ENCODE data around the gene UNK. TPM values are rescaled to one million over a fixed set of nuclear protein-coding genes. Genes with fewer than 3 reads are reported as not detected.

Gene UNK
- total and polyA plus RNA-seq, 2 donors from 2014 or later: 12.0 to 35.5 TPM

GRCh38 chr17:75847614-75848522 lies 63.3 kb downstream of the UNK start:
- no peaks in the 10 kb centered on the region for H3K9me3 ChIP-seq (ENCODE audit: control insufficient read depth in 2 of 3, insufficient read depth in 1 of 3, low read length in 3 of 3)
- peak in 2 of 5 donors; percentile 40 to 73 for DNase-seq
- H3K4me3 ChIP-seq (ENCODE audit: low read length in 3 of 3): no peak overlapping the region
- peaks cover 6 to 53% (median 36%) of the 10 kb centered on the region in 3 donors for H3K36me3 ChIP-seq (ENCODE audit: control insufficient read depth in 2 of 3, insufficient read depth in 3 of 3, low read length in 3 of 3)
- no peak for FAIRE-seq
- H3K4me1 ChIP-seq (ENCODE audit: control insufficient read depth in 2 of 3, insufficient read depth in 2 of 3, low read depth in 1 of 3, low read length in 3 of 3): peaks cover 0 to 37% (median 16%) of the 10 kb centered on the region in 3 donors
- H3K27me3 ChIP-seq (ENCODE audit: control insufficient read depth, insufficient read depth, low read length): no peaks in the 10 kb centered on the region
- intact Hi-C loops (cut with DNase I): no loop called here
- H3K27ac ChIP-seq (ENCODE audit: low read depth in 2 of 2, low read length in 2 of 2): peak overlapping the region; percentile 51 to 71
- H3K9ac ChIP-seq (ENCODE audit: low read length in 3 of 3): peak overlapping the region in 1 of 3 donors; percentile 12
- no peak for TF ChIP-seq CTCF (IDR thresholded peaks at IDR 0.05; ENCODE audit: borderline replicate concordance, extremely low read depth, insufficient read depth)

GRCh38 chr17:75848523-75849278 lies 64.1 kb downstream of the UNK start:
- TF ChIP-seq CTCF (IDR thresholded peaks at IDR 0.05; ENCODE audit: borderline replicate concordance, extremely low read depth, insufficient read depth): peak; percentile 45
- peaks cover 0 to 41% (median 16%) of the 10 kb centered on the region in 3 donors for H3K4me1 ChIP-seq (ENCODE audit: control insufficient read depth in 2 of 3, insufficient read depth in 2 of 3, low read depth in 1 of 3, low read length in 3 of 3)
- FAIRE-seq: no peak

GRCh38 chr17:75849279-75849646 lies 64.7 kb downstream of the UNK start:
- DNase-seq (no peak), FAIRE-seq (no peak)
- Histone ChIP-seq H3K27me3 (ENCODE audit: control insufficient read depth, insufficient read depth, low read length) (no peaks in the 10 kb centered on the region), H3K4me1 (ENCODE audit: control insufficient read depth in 2 of 3, insufficient read depth in 2 of 3, low read depth in 1 of 3, low read length in 3 of 3) (peaks cover 0 to 45% (median 19%) of the 10 kb centered on the region in 3 donors), H3K36me3 (ENCODE audit: control insufficient read depth in 2 of 3, insufficient read depth in 3 of 3, low read length in 3 of 3) (peaks cover 6 to 53% (median 36%) of the 10 kb centered on the region in 3 donors), H3K4me3 (ENCODE audit: low read length in 3 of 3) (no peak overlapping the region), H3K27ac (ENCODE audit: low read depth in 2 of 2, low read length in 2 of 2) (no peak overlapping the region), H3K9me3 (ENCODE audit: control insufficient read depth in 2 of 3, insufficient read depth in 1 of 3, low read length in 3 of 3) (no peaks in the 10 kb centered on the region), H3K9ac (ENCODE audit: low read length in 3 of 3) (no peak overlapping the region)
- TF ChIP-seq CTCF (IDR thresholded peaks at IDR 0.05; ENCODE audit: borderline replicate concordance, extremely low read depth, insufficient read depth): no peak
- intact Hi-C loops (cut with DNase I): no loop called here

More at GRCh38 chr17:75848523-75849278, 64.1 kb downstream of the UNK start:
- Histone ChIP-seq H3K4me3 (ENCODE audit: low read length in 3 of 3) (no peak overlapping the region), H3K9me3 (ENCODE audit: control insufficient read depth in 2 of 3, insufficient read depth in 1 of 3, low read length in 3 of 3) (no peaks in the 10 kb centered on the region), H3K27me3 (ENCODE audit: control insufficient read depth, insufficient read depth, low read length) (no peaks in the 10 kb centered on the region), H3K27ac (ENCODE audit: low read depth in 2 of 2, low read length in 2 of 2) (peak overlapping the region; percentile 51 to 71), H3K36me3 (ENCODE audit: control insufficient read depth in 2 of 3, insufficient read depth in 3 of 3, low read length in 3 of 3) (peaks cover 6 to 53% (median 36%) of the 10 kb centered on the region in 3 donors), H3K9ac (ENCODE audit: low read length in 3 of 3) (peak overlapping the region in 1 of 3 donors; percentile 12)
- peak; percentile 67 to 87 (median 77) for DNase-seq
- intact Hi-C loops (cut with DNase I): no loop called here

Data from kidney (tissue), 14 donors.